ENCODE data around the gene TPGS1.

The TPGS1 gene

DNA sequence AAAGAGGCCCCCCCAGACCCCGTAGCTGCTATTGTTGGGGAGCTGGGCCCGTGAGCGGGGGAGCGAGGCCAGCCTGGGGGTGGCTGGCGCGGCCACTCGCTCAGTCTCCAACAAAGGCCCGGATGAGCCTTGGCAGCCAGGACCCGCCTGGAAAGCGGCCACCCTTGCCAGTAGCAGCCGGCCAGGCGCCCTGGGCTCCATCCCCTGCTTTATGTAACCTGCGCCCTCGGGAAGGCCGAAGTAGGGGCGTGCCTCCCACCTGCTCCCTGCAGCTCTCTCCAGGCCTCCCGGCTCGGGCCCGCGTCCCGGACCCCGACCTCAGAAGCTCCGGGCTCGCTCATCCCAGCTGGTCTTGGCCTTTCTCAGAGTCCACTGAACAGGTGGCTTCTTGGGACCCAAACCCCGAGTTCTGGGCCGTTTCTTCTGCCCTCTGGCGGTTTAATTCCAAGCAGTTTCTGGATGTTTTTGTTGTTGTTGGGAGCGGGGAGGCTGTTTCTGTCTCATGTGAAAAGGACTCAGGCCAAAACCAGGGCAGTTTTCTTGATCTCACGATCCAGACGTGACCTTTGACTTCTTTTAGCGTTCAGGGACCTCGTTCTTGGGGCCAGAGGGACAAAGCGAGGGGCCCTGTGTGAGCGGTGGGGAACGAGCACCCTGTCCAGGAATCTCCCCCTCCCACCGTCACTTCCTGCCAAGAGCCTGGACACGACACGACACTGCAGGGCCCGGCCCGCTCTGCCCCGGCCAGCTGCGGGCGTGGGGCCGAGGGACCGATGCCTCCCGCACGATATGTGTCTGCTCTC, 25.5 kb downstream of the TPGS1 start:
- peak overlapping the region; percentile 82 for H3K4me3 ChIP-seq (ENCODE audit: low read length)
- TF ChIP-seq, protein P1, sequence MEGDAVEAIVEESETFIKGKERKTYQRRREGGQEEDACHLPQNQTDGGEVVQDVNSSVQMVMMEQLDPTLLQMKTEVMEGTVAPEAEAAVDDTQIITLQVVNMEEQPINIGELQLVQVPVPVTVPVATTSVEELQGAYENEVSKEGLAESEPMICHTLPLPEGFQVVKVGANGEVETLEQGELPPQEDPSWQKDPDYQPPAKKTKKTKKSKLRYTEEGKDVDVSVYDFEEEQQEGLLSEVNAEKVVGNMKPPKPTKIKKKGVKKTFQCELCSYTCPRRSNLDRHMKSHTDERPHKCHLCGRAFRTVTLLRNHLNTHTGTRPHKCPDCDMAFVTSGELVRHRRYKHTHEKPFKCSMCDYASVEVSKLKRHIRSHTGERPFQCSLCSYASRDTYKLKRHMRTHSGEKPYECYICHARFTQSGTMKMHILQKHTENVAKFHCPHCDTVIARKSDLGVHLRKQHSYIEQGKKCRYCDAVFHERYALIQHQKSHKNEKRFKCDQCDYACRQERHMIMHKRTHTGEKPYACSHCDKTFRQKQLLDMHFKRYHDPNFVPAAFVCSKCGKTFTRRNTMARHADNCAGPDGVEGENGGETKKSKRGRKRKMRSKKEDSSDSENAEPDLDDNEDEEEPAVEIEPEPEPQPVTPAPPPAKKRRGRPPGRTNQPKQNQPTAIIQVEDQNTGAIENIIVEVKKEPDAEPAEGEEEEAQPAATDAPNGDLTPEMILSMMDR (IDR thresholded peaks at IDR 0.05; ENCODE audit: insufficient read depth, low read depth, low read length, missing control alignments): peak; percentile 50
- peak; percentile 55 for DNase-seq (ENCODE audit: low read depth)

GRCh38 chr19:533364-534058, 26.2 kb downstream of the TPGS1 start:
- peak overlapping the region; percentile 82 for H3K4me3 ChIP-seq (ENCODE audit: low read length)

DNA sequence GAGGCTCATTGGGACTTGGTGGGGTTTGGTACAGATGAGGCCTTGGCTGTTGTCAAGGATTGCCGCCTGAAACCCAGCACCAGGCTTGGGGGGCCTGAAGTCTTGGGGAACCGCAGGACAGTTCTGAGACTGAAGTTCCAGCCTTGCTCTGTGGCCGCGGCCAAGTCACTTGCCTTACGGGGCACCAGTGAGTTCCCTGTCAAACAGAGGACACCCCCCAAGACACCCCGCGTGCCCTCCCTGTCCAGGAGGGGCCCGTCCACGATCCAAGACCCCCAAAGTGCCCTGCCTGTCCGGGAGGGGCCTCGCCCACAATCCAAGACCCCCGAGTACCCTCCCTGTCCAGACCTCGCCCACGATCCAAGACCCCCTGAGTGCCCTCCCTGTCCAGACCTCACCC, 26.8 kb downstream of the TPGS1 start:
- DNase-seq (ENCODE audit: low read depth): no peak
- TF ChIP-seq, protein P1 (IDR thresholded peaks at IDR 0.05; ENCODE audit: insufficient read depth, low read depth, low read length, missing control alignments): no peak
- H3K4me3 ChIP-seq (ENCODE audit: low read length): no peak overlapping the region

More at GRCh38 chr19:533364-534058, 26.2 kb downstream of the TPGS1 start:
- TF ChIP-seq, protein P1 (IDR thresholded peaks at IDR 0.05; ENCODE audit: insufficient read depth, low read depth, low read length, missing control alignments): no peak
- no peak for DNase-seq (ENCODE audit: low read depth)

- H3K4me3 ChIP-seq (ENCODE audit: low read length): no peak overlapping the region
- TF ChIP-seq, protein P1 (IDR thresholded peaks at IDR 0.05; ENCODE audit: insufficient read depth, low read depth, low read length, missing control alignments): no peak
- DNase-seq (ENCODE audit: low read depth): no peak
Measured at GRCh38 chr19:535017-535835, 27.9 kb downstream of the TPGS1 start.

DNA sequence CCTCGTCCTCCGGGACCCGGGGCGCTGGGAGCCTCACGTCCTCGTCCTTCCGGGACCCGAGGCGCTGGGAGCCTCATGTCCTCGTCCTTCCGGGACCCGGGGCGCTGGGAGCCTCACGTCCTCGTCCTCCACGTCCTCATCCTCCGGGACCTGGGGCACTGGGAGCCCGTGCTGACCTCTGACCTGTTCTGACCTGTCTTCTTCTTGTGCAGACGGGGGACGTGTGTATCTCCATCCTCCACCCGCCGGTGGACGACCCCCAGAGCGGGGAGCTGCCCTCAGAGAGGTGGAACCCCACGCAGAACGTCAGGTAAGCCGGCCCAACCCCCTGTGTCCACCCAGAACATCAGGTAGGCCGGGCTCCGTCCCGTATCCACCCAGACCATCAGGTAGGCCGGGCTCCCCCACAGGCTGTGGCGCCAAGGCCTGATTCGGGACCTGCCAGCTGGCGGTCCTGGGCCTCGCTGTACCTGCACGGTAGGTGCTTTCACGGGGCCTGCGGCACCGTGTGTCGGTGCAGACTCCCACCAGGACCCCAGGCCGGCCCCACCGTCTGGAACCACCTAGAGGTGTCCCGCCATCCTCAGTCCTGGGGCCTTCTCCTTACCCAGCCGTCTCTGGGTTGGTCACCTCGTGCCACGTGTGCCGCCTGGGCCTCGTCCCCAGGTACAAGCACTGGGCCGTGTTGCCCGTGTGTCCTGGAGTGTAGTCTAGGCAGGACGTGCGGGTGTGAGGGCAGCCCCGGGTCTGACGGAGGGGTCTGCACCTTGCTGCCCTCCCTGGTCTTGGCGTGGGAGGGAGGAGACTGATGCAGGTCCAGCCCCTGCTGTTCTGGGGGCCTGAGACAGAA, 29.0 kb downstream of the TPGS1 start:
- TF ChIP-seq, protein P1 (IDR thresholded peaks at IDR 0.05; ENCODE audit: insufficient read depth, low read depth, low read length, missing control alignments): no peak
- DNase-seq (ENCODE audit: low read depth): no peak
- no peak overlapping the region for H3K4me3 ChIP-seq (ENCODE audit: low read length)

- no peak overlapping the region for H3K4me3 ChIP-seq (ENCODE audit: low read length)
- no peak for DNase-seq (ENCODE audit: low read depth)
- TF ChIP-seq, protein P1 (IDR thresholded peaks at IDR 0.05; ENCODE audit: insufficient read depth, low read depth, low read length, missing control alignments): no peak
Measured at GRCh38 chr19:536881-537404, 29.6 kb downstream of the TPGS1 start.

Measured in epithelial cell of esophagus (primary cell).